ENCODE data around the gene ALKBH6.

DNA sequence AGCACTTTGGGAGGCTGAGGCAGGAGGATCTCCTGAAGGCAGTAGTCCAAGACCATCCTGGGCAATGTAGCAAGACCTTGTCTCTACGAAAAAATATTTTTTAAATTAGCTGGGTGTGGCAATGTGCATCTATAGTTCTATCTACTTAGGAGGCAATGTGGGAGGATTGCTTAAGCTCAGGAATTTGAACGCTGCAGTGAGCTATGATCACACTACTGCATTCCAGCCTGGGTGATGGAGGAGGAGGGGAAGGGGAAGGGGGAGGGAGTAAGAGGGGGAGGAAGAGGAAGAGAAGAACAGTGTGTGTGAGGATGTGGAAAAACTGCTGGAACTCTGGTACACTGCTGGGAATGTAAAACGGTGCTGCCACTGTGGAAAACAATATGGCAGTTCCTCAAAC lies 27.8 kb upstream of the ALKBH6 start:
- TF ChIP-seq POLR2A (IDR thresholded peaks at IDR 0.05) (no peak), POLR2AphosphoS5 (IDR thresholded peaks at IDR 0.05) (no peak)
- TF ChIP-seq, protein P1, sequence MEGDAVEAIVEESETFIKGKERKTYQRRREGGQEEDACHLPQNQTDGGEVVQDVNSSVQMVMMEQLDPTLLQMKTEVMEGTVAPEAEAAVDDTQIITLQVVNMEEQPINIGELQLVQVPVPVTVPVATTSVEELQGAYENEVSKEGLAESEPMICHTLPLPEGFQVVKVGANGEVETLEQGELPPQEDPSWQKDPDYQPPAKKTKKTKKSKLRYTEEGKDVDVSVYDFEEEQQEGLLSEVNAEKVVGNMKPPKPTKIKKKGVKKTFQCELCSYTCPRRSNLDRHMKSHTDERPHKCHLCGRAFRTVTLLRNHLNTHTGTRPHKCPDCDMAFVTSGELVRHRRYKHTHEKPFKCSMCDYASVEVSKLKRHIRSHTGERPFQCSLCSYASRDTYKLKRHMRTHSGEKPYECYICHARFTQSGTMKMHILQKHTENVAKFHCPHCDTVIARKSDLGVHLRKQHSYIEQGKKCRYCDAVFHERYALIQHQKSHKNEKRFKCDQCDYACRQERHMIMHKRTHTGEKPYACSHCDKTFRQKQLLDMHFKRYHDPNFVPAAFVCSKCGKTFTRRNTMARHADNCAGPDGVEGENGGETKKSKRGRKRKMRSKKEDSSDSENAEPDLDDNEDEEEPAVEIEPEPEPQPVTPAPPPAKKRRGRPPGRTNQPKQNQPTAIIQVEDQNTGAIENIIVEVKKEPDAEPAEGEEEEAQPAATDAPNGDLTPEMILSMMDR (IDR thresholded peaks at IDR 0.05) = no peak
